ENCODE results near the gene EAF1. TPM values are rescaled to one million over a fixed set of nuclear protein-coding genes. Genes with fewer than 3 reads are reported as not detected.

EAF1 gene
- total RNA-seq, 1 experiment from 2014 or later, result 32.1 TPM

GRCh38 chr3:15380980-15381890 is 46.2 kb upstream of the EAF1 start:
- H3K4me3 ChIP-seq (replicated peaks in 1 of 2; ENCODE audit: low read depth in 1 of 2, low read length in 2 of 2), result no peak overlapping the region
- H3K36me3 ChIP-seq (ENCODE audit: control insufficient read depth in 1 of 2, insufficient read depth in 2 of 2, low read length in 2 of 2), result no peaks in the 10 kb centered on the region
- TF ChIP-seq ATF3 (IDR thresholded peaks at IDR 0.05) (no peak), ZFX (IDR thresholded peaks at IDR 0.05) (no peak), EGR1 (IDR thresholded peaks at IDR 0.05; ENCODE audit: low read depth) (no peak), POLR2A (IDR thresholded peaks at IDR 0.05; ENCODE audit: borderline replicate concordance, extremely low read depth, insufficient read depth, insufficient read length) (no peak), ZNF274 (IDR thresholded peaks at IDR 0.05; ENCODE audit: low read depth, low read length) (no peak), MAX (IDR thresholded peaks at IDR 0.05) (no peak), SRF (IDR thresholded peaks at IDR 0.05; ENCODE audit: low read depth) (no peak), YY1 (IDR thresholded peaks at IDR 0.05; ENCODE audit: extremely low read depth, insufficient replicate concordance, low read depth, low read length) (no peak), REST (IDR thresholded peaks at IDR 0.05; ENCODE audit: low read depth) (no peak), SIN3A (IDR thresholded peaks at IDR 0.05; ENCODE audit: low read depth) (no peak), POLR2AphosphoS5 (IDR thresholded peaks at IDR 0.05; ENCODE audit: low read depth, low read length) (no peak), RAD21 (IDR thresholded peaks at IDR 0.05; ENCODE audit: low read depth) (no peak), JUND (IDR thresholded peaks at IDR 0.05) (no peak), CBX3 (IDR thresholded peaks at IDR 0.05; ENCODE audit: low read depth) (no peak), CEBPB (IDR thresholded peaks at IDR 0.05; ENCODE audit: low read depth) (no peak), EZH2 (IDR thresholded peaks at IDR 0.05) (no peak), FOSL1 (IDR thresholded peaks at IDR 0.05; ENCODE audit: low read depth) (no peak), CTCF (IDR thresholded peaks at IDR 0.05 in 2 of 3, conservative IDR thresholded peaks at IDR 0.05 in 1 of 3; ENCODE audit: borderline replicate concordance in 1 of 3, insufficient read depth in 1 of 3, low read depth in 2 of 3, low read length in 2 of 3) (no peak)
- ChIA-PET RAD21 (ENCODE audit: low non-redundant PET in 1 of 2, low total read pairs in 2 of 2, uncharacterized antibody in 2 of 2, unreplicated experiment in 2 of 2) (no interaction called here), CTCF (no interaction called here), POLR2A (no interaction called here)
- no peak overlapping the region for H3K9ac ChIP-seq (ENCODE audit: low read length)
- DNase-seq (ENCODE audit: low read depth, low spot score) (no peak), ATAC-seq (no peak)
- no peaks in the 10 kb centered on the region for H4K20me1 ChIP-seq (ENCODE audit: insufficient read depth)
- no TSS peak for BruUV-seq (replicated peaks)
- H3K4me1 ChIP-seq (ENCODE audit: control insufficient read depth in 1 of 2, insufficient read depth in 2 of 2, low read length in 2 of 2), result peaks cover 0 to 18% of the 10 kb centered on the region in 2 experiments; a peak in 2 of 4 replicates
- no peak overlapping the region for H2AFZ ChIP-seq (ENCODE audit: low read depth, low read length, poor library complexity, severe bottlenecking)
- intact Hi-C loops (cut with micrococcal nuclease), result no loop called here
- H3K27ac ChIP-seq (ENCODE audit: low read depth, low read length), result no peak overlapping the region
- no peak overlapping the region for H3K4me2 ChIP-seq (ENCODE audit: low read length)
- no peaks in the 10 kb centered on the region for H3K27me3 ChIP-seq (ENCODE audit: insufficient read depth, low read length)
- H3K9me2 ChIP-seq (ENCODE audit: insufficient read depth), result no peaks in the 10 kb centered on the region
- H3K79me2 ChIP-seq (ENCODE audit: insufficient read depth, low read length), result no peaks in the 10 kb centered on the region
- no peaks in the 10 kb centered on the region for H3K9me3 ChIP-seq (ENCODE audit: control insufficient read depth in 1 of 2, insufficient read depth in 1 of 2, low read depth in 1 of 2, low read length in 2 of 2)

Data from HCT116 (cell line).